ENCODE measurements around the gene C1orf105.
"Not testable (repeated sequence)": the region's sequence is repeated elsewhere in the genome, so short reads cannot be mapped to it uniquely, and the experiment has no call there.

Gene C1orf105

GRCh38 chr1:172429331-172430127 is 9.0 kb downstream of the C1orf105 start:
- DNase-seq (ENCODE audit: low spot score) = peak; percentile 44

GRCh38 chr1:172430128-172430454 is 9.6 kb downstream of the C1orf105 start:
- no peak for DNase-seq (ENCODE audit: low spot score)

GRCh38 chr1:172431204-172431603 is 10.7 kb downstream of the C1orf105 start:
- DNase-seq (ENCODE audit: low spot score) = no peak

- DNase-seq (ENCODE audit: low spot score) = no peak
Observed at GRCh38 chr1:172431721-172432192, 11.3 kb downstream of the C1orf105 start.

GRCh38 chr1:172437183-172437582 is 16.7 kb downstream of the C1orf105 start:
- DNase-seq (ENCODE audit: low spot score) = not testable (repeated sequence)

GRCh38 chr1:172442404-172442803 is 21.9 kb downstream of the C1orf105 start:
- DNase-seq (ENCODE audit: low spot score) = no peak

- DNase-seq (ENCODE audit: low spot score) = no peak
Observed at GRCh38 chr1:172442843-172443565, 22.5 kb downstream of the C1orf105 start.

- peak; percentile 81 for DNase-seq (ENCODE audit: low spot score)
Observed at GRCh38 chr1:172443666-172444453, 23.4 kb downstream of the C1orf105 start, which contains the start of gene PIGC. Gene PIGC, minus strand, starts transcription at chr1:172444069. Its CDS starts 1,447 bp downstream, at chr1:172442622.

GRCh38 chr1:172446547-172446946 is 26.1 kb downstream of the C1orf105 start:
- no peak for DNase-seq (ENCODE audit: low spot score)

GRCh38 chr1:172447641-172448040 is 27.2 kb downstream of the C1orf105 start:
- no peak for DNase-seq (ENCODE audit: low spot score)

- DNase-seq (ENCODE audit: low spot score) = no peak
Observed at GRCh38 chr1:172448995-172449584, 28.6 kb downstream of the C1orf105 start.

GRCh38 chr1:172449585-172450523 is 29.4 kb downstream of the C1orf105 start:
- DNase-seq (ENCODE audit: low spot score) = peak; percentile 49

GRCh38 chr1:172450524-172450885 is 30.0 kb downstream of the C1orf105 start:
- DNase-seq (ENCODE audit: low spot score) = no peak

GRCh38 chr1:172451002-172451443 is 30.5 kb downstream of the C1orf105 start:
- no peak for DNase-seq (ENCODE audit: low spot score)

GRCh38 chr1:172452536-172453152 is 32.2 kb downstream of the C1orf105 start:
- no peak for DNase-seq (ENCODE audit: low spot score)

- no peak for DNase-seq (ENCODE audit: low spot score)
Observed at GRCh38 chr1:172453153-172453545, 32.7 kb downstream of the C1orf105 start.

- no peak for DNase-seq (ENCODE audit: low spot score)
Observed at GRCh38 chr1:172453607-172454006, 33.1 kb downstream of the C1orf105 start.

- no peak for DNase-seq (ENCODE audit: low spot score)
Observed at GRCh38 chr1:172455451-172455850, 35.0 kb downstream of the C1orf105 start.

- no peak for DNase-seq (ENCODE audit: low spot score)
Observed at GRCh38 chr1:172456344-172456769, 35.9 kb downstream of the C1orf105 start.

GRCh38 chr1:172457479-172458130 is 37.1 kb downstream of the C1orf105 start:
- no peak for DNase-seq (ENCODE audit: low spot score)
